Muscle layer of duodenum (tissue), 2 donors: ENCODE measurements around the gene LLGL1.

Experiments used
- H3K27ac ChIP-seq: one replicate; pipeline ENCODE4 v1.7.0; 2013; ENCODE audit warnings: mild to moderate bottlenecking, low read length
- H3K27me3 ChIP-seq: one replicate; pipeline ENCODE4 v1.7.0; 2013; ENCODE audit warnings: low read depth, mild to moderate bottlenecking, control low read depth, low read length
- H3K36me3 ChIP-seq, 2 donors: one replicate each; pipeline ENCODE4 v1.7.0; 2013; ENCODE audit warnings: low read length in 2 of 2, control low read depth in 1 of 2, mild to moderate bottlenecking in 1 of 2; ENCODE audit not compliant: insufficient read depth in 2 of 2, control insufficient read depth in 1 of 2
- H3K4me1 ChIP-seq, 2 donors: one replicate each; pipeline ENCODE4 v1.7.0; 2013; ENCODE audit warnings: low read length in 2 of 2, mild to moderate bottlenecking in 2 of 2, control low read depth in 1 of 2, moderate library complexity in 1 of 2; ENCODE audit not compliant: insufficient read depth in 2 of 2, control insufficient read depth in 1 of 2
- H3K4me3 ChIP-seq, 2 donors: one replicate each; pipeline ENCODE4 v1.7.0; 2013; ENCODE audit warnings: low read length in 2 of 2, low read depth in 1 of 2, mild to moderate bottlenecking in 1 of 2
- H3K9me3 ChIP-seq, 2 donors: one replicate each; pipeline ENCODE4 v1.7.0; 2013; ENCODE audit warnings: low read length in 2 of 2, control low read depth in 1 of 2, mild to moderate bottlenecking in 1 of 2; ENCODE audit not compliant: control insufficient read depth in 1 of 2
- donor health status: healthy.

Gene LLGL1

DNA sequence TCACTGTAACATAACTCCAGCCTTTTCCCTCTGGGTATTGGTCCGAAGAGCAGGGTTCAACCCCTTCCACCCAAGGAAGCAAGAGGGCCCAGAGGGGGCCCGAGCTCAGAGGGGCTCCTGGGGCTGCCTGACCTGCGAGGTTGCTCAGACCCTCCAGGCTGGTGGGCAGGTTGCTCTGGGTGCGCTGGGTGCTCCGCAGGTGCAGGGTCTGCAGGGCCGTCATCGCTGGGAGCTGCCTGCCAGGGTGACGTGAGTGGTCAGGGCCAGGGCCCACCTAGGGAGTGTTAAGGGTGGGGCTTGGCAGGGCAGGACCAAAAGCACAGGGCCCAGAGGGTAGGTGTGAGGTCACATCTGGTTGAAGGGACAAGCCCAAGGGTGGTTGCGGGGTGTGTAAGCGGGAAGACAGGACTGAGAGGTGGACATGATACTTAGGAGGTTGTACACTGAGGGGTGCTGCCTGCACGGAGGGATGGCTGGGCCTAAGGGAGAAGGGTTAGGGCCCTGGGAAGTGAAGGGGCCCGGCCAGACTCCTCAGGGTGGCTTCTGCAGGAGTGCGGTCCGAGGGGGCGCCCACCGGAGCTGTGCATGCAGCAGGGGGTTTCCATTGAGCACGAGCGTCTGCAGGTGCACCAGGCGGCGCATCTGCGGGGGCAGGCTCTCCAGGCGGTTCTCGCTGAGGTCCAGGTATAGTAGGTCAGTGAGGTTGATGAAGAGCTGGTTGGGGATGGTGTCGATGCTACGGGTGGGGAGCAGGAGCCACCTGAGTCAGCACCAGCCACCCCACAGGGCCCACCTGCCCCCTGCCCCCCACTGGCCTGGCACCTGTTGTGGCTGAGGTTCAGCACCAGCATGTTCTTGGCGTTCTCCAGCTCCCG, 28.7 kb downstream of the LLGL1 start:
- Histone ChIP-seq H3K4me3 (no peak overlapping the region), H3K4me1 (peaks cover 10 to 15% of the 10 kb centered on the region in 2 donors), H3K27ac (no peak overlapping the region), H3K9me3 (no peaks in the 10 kb centered on the region), H3K36me3 (peaks cover 53 to 77% of the 10 kb centered on the region in 2 donors), H3K27me3 (no peaks in the 10 kb centered on the region)

DNA sequence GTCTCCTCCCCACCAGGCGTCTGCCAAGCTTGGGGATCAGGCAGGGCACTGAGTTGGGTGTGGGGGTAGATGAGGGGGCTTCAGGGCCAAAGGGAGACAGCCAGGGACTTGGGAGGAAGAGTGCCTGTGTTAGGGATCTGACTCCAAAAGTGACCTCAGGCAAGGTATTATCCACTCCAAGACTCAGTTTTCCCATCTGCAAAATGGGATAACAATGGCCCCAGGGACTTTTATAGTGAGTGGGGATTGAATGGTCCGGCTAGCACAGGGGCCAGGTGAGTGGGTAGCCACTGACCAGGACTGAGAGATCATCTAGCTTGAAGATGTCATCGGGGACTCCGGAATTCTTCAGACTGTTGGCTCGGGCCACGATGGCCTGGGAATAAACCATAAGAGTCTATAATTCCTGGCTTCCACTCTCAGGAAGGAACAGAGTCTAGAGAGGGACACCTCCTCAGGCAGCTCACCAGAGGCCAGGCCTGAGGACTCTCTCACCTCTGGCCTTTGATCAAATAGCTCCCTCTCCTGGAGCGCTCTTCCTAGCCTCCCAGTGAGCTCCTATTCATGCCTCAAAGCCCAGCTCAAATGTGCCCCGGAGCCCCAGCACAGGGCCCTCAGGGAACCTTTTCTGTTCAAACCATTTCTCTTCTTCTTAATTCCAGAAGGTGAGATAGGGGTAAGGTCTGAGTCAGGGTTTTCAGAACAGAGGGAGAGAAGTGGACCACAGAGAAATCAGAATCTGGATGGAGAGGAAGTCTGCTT, 29.6 kb downstream of the LLGL1 start:
- H3K36me3 ChIP-seq = peaks cover 51 to 72% of the 10 kb centered on the region in 2 donors

DNA sequence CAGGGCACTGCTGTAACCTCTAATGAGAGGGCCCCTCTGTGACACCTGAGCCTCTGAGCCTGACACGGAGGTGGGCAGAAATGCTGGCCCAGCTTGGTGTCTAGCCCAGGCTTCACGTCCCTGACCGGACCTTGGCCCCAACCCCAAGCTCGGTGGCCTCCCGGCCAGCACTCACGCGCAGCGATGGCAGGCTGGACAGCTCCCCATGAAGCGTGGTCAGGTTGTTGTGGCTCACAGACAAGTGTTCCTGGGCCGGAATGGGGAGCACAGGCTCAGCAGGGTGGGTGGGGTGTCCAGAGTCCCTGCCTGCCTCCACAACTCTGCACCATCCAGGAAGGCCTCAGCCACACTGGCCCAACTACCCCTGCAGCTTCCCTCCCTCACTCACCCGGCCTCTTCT, 30.9 kb downstream of the LLGL1 start:
- Histone ChIP-seq H3K27me3 (no peaks in the 10 kb centered on the region), H3K36me3 (peaks cover 41 to 63% of the 10 kb centered on the region in 2 donors), H3K9me3 (no peaks in the 10 kb centered on the region), H3K4me1 (peaks cover 13 to 29% of the 10 kb centered on the region in 2 donors), H3K4me3 (no peak overlapping the region), H3K27ac (no peak overlapping the region)

More for the DNA sequence above, 29.6 kb downstream of the LLGL1 start:
- no peak overlapping the region for H3K27ac ChIP-seq
- H3K9me3 ChIP-seq = no peaks in the 10 kb centered on the region
- no peaks in the 10 kb centered on the region for H3K27me3 ChIP-seq
- no peak overlapping the region for H3K4me3 ChIP-seq
- H3K4me1 ChIP-seq = peaks cover 13 to 22% of the 10 kb centered on the region in 2 donors

DNA sequence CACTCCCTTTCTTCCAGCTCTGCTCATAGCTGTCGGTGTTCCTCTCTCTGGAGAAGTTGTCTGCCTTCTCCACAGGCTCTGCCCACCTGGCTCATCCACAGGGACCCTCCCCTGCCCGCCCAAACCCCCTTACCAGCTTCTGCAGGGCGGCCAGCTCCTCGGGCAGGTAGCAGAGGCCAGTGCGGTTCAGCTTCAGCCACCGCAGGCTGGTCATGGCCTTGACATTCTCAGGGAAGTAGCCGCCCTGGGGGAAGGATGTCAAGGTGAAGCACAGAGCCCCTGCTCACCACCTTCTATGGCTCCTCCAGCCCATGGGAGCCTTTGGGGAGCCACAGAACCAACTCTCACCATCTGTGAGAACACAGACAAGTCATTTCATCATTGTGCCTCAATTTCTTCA, 31.3 kb downstream of the LLGL1 start:
- H3K27ac ChIP-seq = no peak overlapping the region
- peaks cover 37 to 59% of the 10 kb centered on the region in 2 donors for H3K36me3 ChIP-seq

DNA sequence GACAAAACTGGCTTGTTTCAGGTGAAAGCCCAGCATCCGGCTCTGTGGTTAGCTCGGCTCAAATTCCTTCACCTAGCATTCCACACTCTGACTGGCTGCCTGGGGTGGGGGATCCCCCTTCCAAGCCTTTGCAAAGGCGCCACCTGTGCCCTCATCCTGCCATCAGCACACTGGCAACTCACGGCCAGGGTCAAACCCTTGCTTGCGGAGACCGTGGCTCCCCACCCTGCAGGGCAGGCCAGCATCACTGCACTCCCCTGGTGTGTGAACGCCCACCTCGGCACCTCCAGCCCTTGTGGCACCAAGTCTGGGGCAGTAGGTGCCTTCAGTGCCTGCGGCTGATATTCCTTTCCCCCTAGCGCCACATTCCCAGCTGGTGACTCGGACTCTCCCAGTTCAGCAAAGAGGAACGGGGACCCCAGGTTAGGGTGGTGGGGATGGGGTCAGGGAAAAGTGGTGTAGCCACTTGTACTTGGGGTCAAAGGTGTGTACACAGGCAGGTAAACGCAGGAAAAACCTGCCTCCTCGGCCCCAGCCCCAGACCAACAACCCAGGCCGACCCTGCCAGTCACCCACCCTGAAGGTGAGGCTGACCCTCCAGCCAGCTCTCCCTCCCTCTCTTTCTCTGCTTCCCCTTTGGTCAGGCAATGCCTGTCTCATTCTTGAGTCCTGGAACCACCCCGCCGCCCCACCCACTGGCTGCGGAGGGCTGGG, 32.0 kb downstream of the LLGL1 start:
- Histone ChIP-seq H3K27me3 (no peaks in the 10 kb centered on the region), H3K9me3 (no peaks in the 10 kb centered on the region), H3K4me3 (peak overlapping the region; percentile 90 to 92), H3K4me1 (peaks cover 18 to 40% of the 10 kb centered on the region in 2 donors), H3K36me3 (peaks cover 31 to 52% of the 10 kb centered on the region in 2 donors), H3K27ac (peak overlapping the region; percentile 87)

More for the DNA sequence above, 31.3 kb downstream of the LLGL1 start:
- Histone ChIP-seq H3K4me3 (peak overlapping the region; percentile 90 to 92), H3K9me3 (no peaks in the 10 kb centered on the region), H3K27me3 (no peaks in the 10 kb centered on the region), H3K4me1 (peaks cover 17 to 33% of the 10 kb centered on the region in 2 donors)

DNA sequence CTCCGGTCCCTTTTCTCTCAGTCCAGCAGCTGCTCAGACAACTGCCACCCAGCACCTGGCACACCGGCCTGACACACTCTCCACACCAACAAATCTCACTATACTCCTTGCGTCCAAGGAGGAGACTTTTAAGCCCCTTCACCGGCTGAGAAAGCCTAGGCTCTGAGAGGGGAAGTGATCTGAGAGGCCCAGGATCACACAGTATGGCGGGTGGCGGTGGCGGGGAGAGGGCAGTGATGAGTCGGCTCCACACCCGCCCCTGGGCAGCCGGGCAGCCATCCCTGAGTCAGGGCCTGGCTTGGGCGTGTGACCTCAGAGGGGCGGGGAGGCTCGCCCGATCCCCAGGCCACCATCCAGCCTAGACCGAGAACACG, 32.5 kb downstream of the LLGL1 start:
- peaks cover 18 to 43% of the 10 kb centered on the region in 2 donors for H3K4me1 ChIP-seq
- H3K36me3 ChIP-seq = peaks cover 27 to 49% of the 10 kb centered on the region in 2 donors
- H3K9me3 ChIP-seq = no peaks in the 10 kb centered on the region
- H3K27ac ChIP-seq = peak overlapping the region; percentile 87
- peak overlapping the region; percentile 90 to 92 for H3K4me3 ChIP-seq
- H3K27me3 ChIP-seq = no peaks in the 10 kb centered on the region

DNA sequence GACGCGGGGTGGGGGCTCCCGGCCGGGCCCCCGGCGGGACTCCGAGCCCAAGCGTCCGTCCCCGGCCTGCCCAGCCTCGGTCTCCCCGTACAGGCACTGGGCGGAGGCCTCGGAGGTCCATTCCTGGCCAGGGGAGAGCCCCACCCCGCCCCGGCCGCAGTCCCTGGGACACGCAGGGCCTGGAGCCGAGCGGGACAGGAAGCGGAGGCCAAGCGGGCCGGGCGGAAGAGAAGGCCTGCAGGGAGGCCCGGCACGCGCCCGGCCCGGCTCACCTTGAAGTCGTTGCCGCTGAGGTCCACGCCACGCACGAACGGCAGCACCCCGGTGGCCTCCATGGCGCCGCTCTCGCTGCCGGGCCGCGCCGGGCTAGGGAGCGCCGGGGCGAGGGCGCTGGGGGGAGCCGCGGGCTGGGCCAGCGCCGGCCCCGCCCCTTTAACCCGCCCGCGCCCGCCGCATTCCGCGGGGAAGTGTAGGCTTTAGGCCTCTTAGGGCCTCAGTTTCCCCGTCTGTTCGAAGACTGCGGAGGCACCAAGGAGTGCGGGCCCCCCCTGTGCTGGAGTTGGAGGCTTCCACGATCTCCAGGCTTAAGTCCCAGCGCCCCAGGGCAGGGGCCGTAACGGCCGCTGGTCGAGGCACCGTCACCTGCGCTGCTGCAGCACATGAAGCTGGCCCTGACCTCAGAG, 33.1 kb downstream of the LLGL1 start, which contains the start of gene FLII:
FLII (minus strand) TSS at position 383 of the 683 bp plus-strand sequence; CDS start at position 335, 48 bp downstream.
- Histone ChIP-seq H3K27me3 (no peaks in the 10 kb centered on the region), H3K36me3 (peaks cover 22 to 49% of the 10 kb centered on the region in 2 donors), H3K27ac (peak within 1 kb of the TSS; percentile 87), H3K9me3 (no peaks in the 10 kb centered on the region), H3K4me3 (peak within 1 kb of the TSS; percentile 90 to 92), H3K4me1 (peaks cover 18 to 43% of the 10 kb centered on the region in 2 donors)

DNA sequence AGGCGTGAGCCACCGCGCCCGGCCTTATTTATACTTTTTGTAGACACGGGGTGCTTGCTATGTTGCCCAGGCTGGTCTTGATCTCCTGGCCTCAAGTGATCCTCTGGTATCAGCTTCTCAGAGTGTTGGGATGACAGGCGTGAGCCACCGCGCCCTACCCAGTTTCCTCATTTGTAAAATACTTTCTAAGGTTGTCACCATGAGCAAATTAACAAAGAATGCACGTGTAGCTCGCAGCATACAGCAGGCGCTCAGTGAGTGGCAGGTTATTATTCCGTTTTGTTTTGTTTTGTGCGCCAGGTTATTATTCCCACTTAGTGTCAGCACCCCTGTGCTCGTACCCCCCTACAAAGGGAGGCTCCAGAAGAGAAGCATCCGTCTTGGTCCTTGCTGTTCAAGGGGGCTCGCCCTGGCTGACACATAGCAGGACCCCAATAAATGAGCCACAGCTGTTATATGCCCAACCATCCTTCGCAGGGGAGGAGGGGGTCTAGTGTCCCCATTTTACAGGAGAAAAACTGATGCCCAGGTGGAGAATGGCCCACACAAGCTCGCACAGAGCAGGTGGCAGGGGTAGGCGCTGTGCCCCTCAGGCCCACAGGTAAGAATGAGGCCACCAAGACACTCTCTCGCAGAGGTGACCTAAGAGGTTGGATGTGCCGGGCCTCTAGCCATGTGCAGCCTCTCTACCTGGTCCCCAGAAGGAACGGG, 34.3 kb downstream of the LLGL1 start:
- Histone ChIP-seq H3K4me1 (peaks cover 18 to 43% of the 10 kb centered on the region in 2 donors), H3K36me3 (peaks cover 17 to 49% of the 10 kb centered on the region in 2 donors), H3K27ac (peak overlapping the region; percentile 51), H3K9me3 (no peaks in the 10 kb centered on the region), H3K27me3 (no peaks in the 10 kb centered on the region), H3K4me3 (peak overlapping the region; percentile 75 to 97)

DNA sequence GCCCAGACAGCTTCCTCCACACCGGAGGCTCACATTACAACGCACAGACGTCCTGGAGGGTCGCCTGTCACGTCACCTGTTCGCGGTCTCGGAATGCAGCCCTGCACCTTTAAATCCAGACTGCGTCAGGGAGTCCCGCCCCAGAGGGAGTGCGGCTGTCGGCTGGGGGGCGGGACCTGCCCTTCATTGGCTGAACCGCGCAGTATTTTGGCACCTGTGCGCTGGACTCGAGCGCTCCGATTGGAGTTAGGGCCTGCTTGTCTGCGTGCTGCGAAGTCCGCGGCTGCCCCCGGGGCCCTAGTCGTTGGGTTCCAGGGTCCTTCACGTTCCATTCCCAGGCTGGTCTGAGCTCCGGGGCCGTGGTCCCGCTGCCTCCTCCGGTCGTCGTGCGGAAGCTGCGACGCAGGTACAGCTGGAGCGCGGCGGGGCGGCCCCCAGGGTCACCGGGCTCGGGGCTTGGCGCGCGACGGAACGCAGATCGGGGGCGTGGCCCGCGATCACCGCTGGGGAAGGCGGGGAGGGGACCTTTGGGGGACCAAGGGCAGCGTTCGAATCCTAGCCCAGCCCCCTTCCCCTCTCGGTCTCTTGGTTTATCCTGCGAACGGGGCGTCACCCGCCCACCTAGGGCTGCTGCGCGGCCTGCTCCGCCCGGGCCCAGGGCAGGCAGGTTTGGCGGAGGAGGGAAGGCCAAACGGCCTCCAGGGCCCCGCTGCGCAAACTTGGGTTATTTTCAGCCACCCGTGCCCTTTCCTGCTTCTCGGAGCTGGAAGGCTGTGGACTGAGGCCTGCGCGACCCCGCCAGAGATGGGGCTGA, 35.1 kb downstream of the LLGL1 start, which contains the start of gene MIEF2:
MIEF2 (plus strand) TSS at position 331 of the 814 bp plus-strand sequence. CDS start 2,059 bp downstream, outside the sequence.
- peaks cover 18 to 43% of the 10 kb centered on the region in 2 donors for H3K4me1 ChIP-seq
- peak within 1 kb of the TSS; percentile 77 for H3K27ac ChIP-seq
- H3K36me3 ChIP-seq = peaks cover 19 to 49% of the 10 kb centered on the region in 2 donors
- no peaks in the 10 kb centered on the region for H3K9me3 ChIP-seq
- H3K4me3 ChIP-seq = peak within 1 kb of the TSS; percentile 75 to 97
- no peaks in the 10 kb centered on the region for H3K27me3 ChIP-seq
